ENCODE results near the gene PPP1R1C. TPM values are rescaled to one million over a fixed set of nuclear protein-coding genes. Genes with fewer than 3 reads are reported as not detected.

Gene PPP1R1C, protein sequence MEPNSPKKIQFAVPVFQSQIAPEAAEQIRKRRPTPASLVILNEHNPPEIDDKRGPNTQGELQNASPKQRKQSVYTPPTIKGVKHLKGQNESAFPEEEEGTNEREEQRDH
- total RNA-seq (ENCODE audit: low replicate concordance) = 5.5 and 9.3 TPM in 2 replicates

DNA sequence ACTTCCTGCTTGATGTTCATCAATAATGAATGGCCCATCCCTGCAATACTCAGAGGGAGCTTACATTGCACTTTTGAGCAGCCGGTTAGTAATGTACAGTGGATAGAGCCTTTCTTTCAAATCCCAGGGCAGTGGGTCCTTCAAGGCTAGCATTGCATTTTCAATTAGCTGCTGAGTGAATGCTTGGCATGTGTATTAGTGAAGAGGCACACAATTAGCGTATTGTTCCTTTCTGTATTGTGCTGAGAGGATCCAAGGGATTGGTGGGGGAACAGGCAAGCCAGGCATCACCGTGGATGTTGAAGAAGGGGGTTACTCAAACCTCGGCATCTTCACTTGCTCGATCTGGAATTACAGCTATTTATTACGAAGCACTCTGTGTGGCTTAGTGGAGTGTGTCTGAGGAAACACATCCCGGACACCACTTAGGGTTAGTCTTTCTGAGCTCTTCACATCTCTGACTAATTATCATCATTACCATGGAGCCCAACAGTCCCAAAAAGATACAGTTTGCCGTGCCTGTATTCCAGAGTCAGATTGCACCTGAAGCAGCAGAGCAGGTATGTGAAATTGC, at the start of gene PPP1R1C:
Gene PPP1R1C, plus strand, starts transcription at position 222 of the 574 bp plus-strand sequence. Its CDS starts 258 bp downstream, at position 480.
- peak; percentile 74 for DNase-seq (ENCODE audit: low spot score)
- H3K9ac ChIP-seq = no peak within 1 kb of the TSS
- no peak within 1 kb of the TSS for H3K27ac Mint-ChIP-seq
- H3K27me3 ChIP-seq = no peaks in the 10 kb centered on the region
- no peak within 1 kb of the TSS for H3K4me3 ChIP-seq
- H3K9me3 Mint-ChIP-seq = no peaks in the 10 kb centered on the region
- H3F3A ChIP-seq (ENCODE audit: low read depth) = no peaks in the 10 kb centered on the region
- peak within 1 kb of the TSS; percentile 20 for H2AFZ ChIP-seq (replicated peaks)
- H3K9me3 ChIP-seq (ENCODE audit: low read depth) = no peaks in the 10 kb centered on the region
- peak within 1 kb of the TSS; percentile 14 for H3K4me2 ChIP-seq
- H3K4me1 ChIP-seq = peaks cover 20% of the 10 kb centered on the region
- H3K27ac ChIP-seq = no peak within 1 kb of the TSS
- no peaks in the 10 kb centered on the region for H3K36me3 Mint-ChIP-seq
- no peak within 1 kb of the TSS for H3K4me3 Mint-ChIP-seq
- no peaks in the 10 kb centered on the region for H4K20me1 ChIP-seq (ENCODE audit: low read depth)
- no peaks in the 10 kb centered on the region for H3K27me3 Mint-ChIP-seq (ENCODE audit: insufficient read depth, low read depth)
- H3K36me3 ChIP-seq = no peaks in the 10 kb centered on the region
- TF ChIP-seq, protein P1, sequence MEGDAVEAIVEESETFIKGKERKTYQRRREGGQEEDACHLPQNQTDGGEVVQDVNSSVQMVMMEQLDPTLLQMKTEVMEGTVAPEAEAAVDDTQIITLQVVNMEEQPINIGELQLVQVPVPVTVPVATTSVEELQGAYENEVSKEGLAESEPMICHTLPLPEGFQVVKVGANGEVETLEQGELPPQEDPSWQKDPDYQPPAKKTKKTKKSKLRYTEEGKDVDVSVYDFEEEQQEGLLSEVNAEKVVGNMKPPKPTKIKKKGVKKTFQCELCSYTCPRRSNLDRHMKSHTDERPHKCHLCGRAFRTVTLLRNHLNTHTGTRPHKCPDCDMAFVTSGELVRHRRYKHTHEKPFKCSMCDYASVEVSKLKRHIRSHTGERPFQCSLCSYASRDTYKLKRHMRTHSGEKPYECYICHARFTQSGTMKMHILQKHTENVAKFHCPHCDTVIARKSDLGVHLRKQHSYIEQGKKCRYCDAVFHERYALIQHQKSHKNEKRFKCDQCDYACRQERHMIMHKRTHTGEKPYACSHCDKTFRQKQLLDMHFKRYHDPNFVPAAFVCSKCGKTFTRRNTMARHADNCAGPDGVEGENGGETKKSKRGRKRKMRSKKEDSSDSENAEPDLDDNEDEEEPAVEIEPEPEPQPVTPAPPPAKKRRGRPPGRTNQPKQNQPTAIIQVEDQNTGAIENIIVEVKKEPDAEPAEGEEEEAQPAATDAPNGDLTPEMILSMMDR (IDR thresholded peaks at IDR 0.05) = no peak
- no peak for TF ChIP-seq EZH2 (IDR thresholded peaks at IDR 0.05)
- no peak for TF ChIP-seq EZH2phosphoT487 (IDR thresholded peaks at IDR 0.05)
- no peaks in the 10 kb centered on the region for H3K79me2 ChIP-seq (ENCODE audit: low read depth)
- H3K4me1 Mint-ChIP-seq = peaks cover 11% of the 10 kb centered on the region

DNA sequence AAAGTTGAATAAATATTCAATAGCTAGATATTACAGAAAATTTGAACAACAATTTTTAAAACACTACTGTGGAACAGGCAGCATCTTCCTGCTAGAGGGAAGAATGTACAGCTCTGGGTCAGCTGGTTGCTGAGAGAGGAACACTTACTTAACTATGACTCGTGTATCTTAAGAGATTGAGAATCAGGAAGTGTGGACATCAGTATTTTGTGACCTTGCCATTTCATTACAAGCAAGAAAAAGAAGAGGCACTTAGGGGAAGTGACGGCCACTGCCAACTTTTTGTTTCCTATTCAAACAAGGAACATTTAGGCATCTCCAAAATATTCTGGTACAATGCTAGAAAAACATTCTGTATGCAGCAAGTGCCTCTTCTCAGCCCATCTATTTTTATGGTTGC, 48.2 kb upstream of the PPP1R1C start:
- Histone ChIP-seq H3K27ac (no peak overlapping the region), H3K4me1 (no peaks in the 10 kb centered on the region), H3F3A (ENCODE audit: low read depth) (no peaks in the 10 kb centered on the region), H3K79me2 (ENCODE audit: low read depth) (no peaks in the 10 kb centered on the region), H3K27me3 (no peaks in the 10 kb centered on the region), H2AFZ (replicated peaks) (no peak overlapping the region), H3K4me2 (no peak overlapping the region), H4K20me1 (ENCODE audit: low read depth) (no peaks in the 10 kb centered on the region), H3K9me3 (ENCODE audit: low read depth) (no peaks in the 10 kb centered on the region), H3K9ac (no peak overlapping the region), H3K4me3 (no peak overlapping the region), H3K36me3 (no peaks in the 10 kb centered on the region)
- H3K4me3 Mint-ChIP-seq = no peak overlapping the region
- no peak overlapping the region for H3K27ac Mint-ChIP-seq
- no peaks in the 10 kb centered on the region for H3K9me3 Mint-ChIP-seq
- H3K27me3 Mint-ChIP-seq (ENCODE audit: insufficient read depth, low read depth) = no peaks in the 10 kb centered on the region
- no peak for DNase-seq (ENCODE audit: low spot score)
- no peaks in the 10 kb centered on the region for H3K36me3 Mint-ChIP-seq
- no peaks in the 10 kb centered on the region for H3K4me1 Mint-ChIP-seq
- TF ChIP-seq EZH2phosphoT487 (IDR thresholded peaks at IDR 0.05) = no peak
- TF ChIP-seq, protein P1 (IDR thresholded peaks at IDR 0.05) = no peak
- TF ChIP-seq EZH2 (IDR thresholded peaks at IDR 0.05) = no peak

DNA sequence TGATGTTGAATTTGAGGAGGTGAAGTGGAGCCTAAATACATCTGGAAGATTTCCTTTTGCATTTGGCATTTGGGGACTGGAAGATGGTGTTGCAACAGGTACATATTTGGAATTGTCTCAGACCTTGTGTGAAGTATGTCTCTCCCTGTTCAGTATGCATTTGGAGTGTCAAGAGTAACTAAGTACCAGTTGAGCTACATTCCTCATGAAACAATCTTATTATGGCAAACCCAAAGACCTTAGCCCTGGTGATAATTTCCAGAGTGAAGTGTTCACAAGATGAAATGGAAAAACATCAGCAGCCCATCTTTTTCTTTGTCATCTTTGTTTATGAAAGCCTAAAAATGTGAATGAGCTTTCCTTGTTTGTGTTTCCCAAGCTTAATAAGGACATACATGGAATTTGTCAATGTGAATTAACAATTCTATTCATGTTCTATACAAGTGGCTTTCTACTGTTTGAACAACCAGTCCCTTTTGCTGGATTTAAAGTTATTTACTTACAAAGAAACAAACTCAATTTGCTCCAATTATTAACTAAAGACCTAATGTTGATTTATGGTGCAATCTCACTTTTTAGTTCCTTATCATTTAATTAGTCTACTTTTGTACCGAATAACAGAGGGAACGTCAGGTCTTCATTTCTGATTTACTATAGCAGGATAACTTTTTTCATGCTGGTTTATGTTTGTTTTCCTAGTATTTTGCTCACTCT, 42.1 kb upstream of the PPP1R1C start:
- no peaks in the 10 kb centered on the region for H3K9me3 ChIP-seq (ENCODE audit: low read depth)
- Mint-ChIP-seq H3K36me3 (no peaks in the 10 kb centered on the region), H3K27me3 (ENCODE audit: insufficient read depth, low read depth) (no peaks in the 10 kb centered on the region), H3K4me1 (peaks cover 3% of the 10 kb centered on the region), H3K27ac (no peak overlapping the region), H3K9me3 (no peaks in the 10 kb centered on the region), H3K4me3 (no peak overlapping the region)
- no peak overlapping the region for H3K4me3 ChIP-seq
- no peaks in the 10 kb centered on the region for H3F3A ChIP-seq (ENCODE audit: low read depth)
- no peak for DNase-seq (ENCODE audit: low spot score)
- no peak overlapping the region for H2AFZ ChIP-seq (replicated peaks)
- H3K36me3 ChIP-seq = no peaks in the 10 kb centered on the region
- no peak overlapping the region for H3K4me2 ChIP-seq
- no peaks in the 10 kb centered on the region for H3K79me2 ChIP-seq (ENCODE audit: low read depth)
- H4K20me1 ChIP-seq (ENCODE audit: low read depth) = no peaks in the 10 kb centered on the region
- H3K27ac ChIP-seq = no peak overlapping the region
- no peaks in the 10 kb centered on the region for H3K4me1 ChIP-seq
- TF ChIP-seq, protein P1 (IDR thresholded peaks at IDR 0.05) = no peak
- H3K27me3 ChIP-seq = no peaks in the 10 kb centered on the region
- no peak overlapping the region for H3K9ac ChIP-seq
